IMR-90 (cell line): ENCODE data around the gene RPN1. TPM values are rescaled to one million over a fixed set of nuclear protein-coding genes. Genes with fewer than 3 reads are reported as not detected.

Experiments
- ATAC-seq: fragments of 200-7000 bp; cut with Tn5 transposase; 2 replicates; pipeline ENCODE4 v1.9.1; 2020; ENCODE audit warnings: low read depth, mild to moderate bottlenecking, moderate library complexity
- BruUV-seq: library from RNA; stranded (reverse); fragments of 400-500 nt; replicated peaks from 2 replicates; lab custom pipeline; 2021; lab: Mats Ljungman, UMichigan
- CTCF ChIA-PET: fragments of 300-600 bp; formaldehyde crosslinking; extraction: SDS; loops from one replicate; lab custom pipeline; 2021; ENCODE audit warnings: antibody characterized with exemption; lab: Yijun Ruan, JAX
- POLR2A ChIA-PET: fragments of 300-600 bp; sonication (Branson Sonifier 250); formaldehyde crosslinking; loops from one replicate; lab custom pipeline; 2022; ENCODE audit warnings: antibody characterized with exemption; ENCODE audit not compliant: unreplicated experiment; lab: Charles Lee
- DNase-seq: peaks from one replicate; pipeline ENCODE4 v3.0.0; 2013
- H2AFZ ChIP-seq: replicated peaks from 2 replicates; pipeline ENCODE3; 2013; ENCODE audit warnings: low read length, mild to moderate bottlenecking; ENCODE audit not compliant: poor library complexity
- H2AK5ac ChIP-seq: 2 replicates; pipeline ENCODE4 v1.6.1; 2013; ENCODE audit warnings: low read depth, low read length, inconsistent platforms
- H2AK9ac ChIP-seq: replicated peaks from 2 replicates; pipeline ENCODE3; 2013; ENCODE audit warnings: mild to moderate bottlenecking, low read depth, low read length, moderate library complexity; ENCODE audit not compliant: poor library complexity
- H2BK120ac ChIP-seq: 2 replicates; pipeline ENCODE4 v1.6.1; 2013; ENCODE audit warnings: low read depth, low read length, inconsistent platforms
- H2BK15ac ChIP-seq: 3 replicates; pipeline ENCODE4 v1.6.1; 2013; ENCODE audit warnings: low read depth, low read length, inconsistent platforms
- H2BK20ac ChIP-seq: 2 replicates; pipeline ENCODE4 v1.6.1; 2013; ENCODE audit warnings: low read depth, mild to moderate bottlenecking, inconsistent platforms, low read length, moderate library complexity
- H2BK5ac ChIP-seq: 2 replicates; pipeline ENCODE4 v1.6.1; 2013; ENCODE audit warnings: mild to moderate bottlenecking, low read depth, low read length, inconsistent platforms; ENCODE audit not compliant: poor library complexity, severe bottlenecking
- H3K14ac ChIP-seq: replicated peaks from 2 replicates; pipeline ENCODE4 v1.6.1; 2013; ENCODE audit warnings: low read depth, low read length, inconsistent platforms
- H3K18ac ChIP-seq: 2 replicates; pipeline ENCODE4 v1.6.1; 2013; ENCODE audit warnings: low read depth, low read length, control low read depth
- H3K23ac ChIP-seq: 2 replicates; pipeline ENCODE4 v1.6.1; 2013; ENCODE audit warnings: low read depth, low read length, inconsistent platforms
- H3K27ac ChIP-seq: 2 replicates; pipeline ENCODE4 v1.5.1; 2013; ENCODE audit warnings: mild to moderate bottlenecking, control low read depth, low read length; ENCODE audit not compliant: insufficient read depth
- H3K27me3 ChIP-seq: 2 replicates; pipeline ENCODE4 v1.6.1; 2013; ENCODE audit warnings: low read length; ENCODE audit not compliant: control insufficient read depth, insufficient read depth
- H3K36me3 ChIP-seq: 2 replicates; pipeline ENCODE4 v1.6.1; 2013; ENCODE audit warnings: low read length, mixed read lengths; ENCODE audit not compliant: control insufficient read depth, insufficient read depth
- H3K4ac ChIP-seq: 2 replicates; pipeline ENCODE4 v1.6.1; 2013; ENCODE audit warnings: low read depth, low read length, inconsistent platforms
- H3K4me1 ChIP-seq: 2 replicates; pipeline ENCODE4 v1.6.1; 2013; ENCODE audit warnings: low read length, mixed read lengths; ENCODE audit not compliant: control insufficient read depth, insufficient read depth
- H3K4me2 ChIP-seq: 2 replicates; pipeline ENCODE4 v1.6.1; 2013; ENCODE audit warnings: low read depth, mild to moderate bottlenecking, control low read depth, low read length, moderate library complexity
- H3K4me3 ChIP-seq: 2 replicates; pipeline ENCODE4 v1.5.1; 2013; ENCODE audit warnings: low read depth, mild to moderate bottlenecking, control low read depth, low read length, moderate library complexity; ENCODE audit not compliant: insufficient read depth
- H3K56ac ChIP-seq: 2 replicates; pipeline ENCODE4 v1.6.1; 2013; ENCODE audit warnings: low read length, inconsistent platforms; ENCODE audit not compliant: insufficient read depth; ENCODE audit errors: extremely low read depth
- H3K79me1 ChIP-seq, 2 experiments: 2 replicates each; pipeline ENCODE4 v1.6.1; 2013; ENCODE audit warnings: low read length in 2 of 2, inconsistent platforms in 1 of 2, low read depth in 1 of 2
- H3K9ac ChIP-seq: 2 replicates; pipeline ENCODE4 v1.6.1; 2013; ENCODE audit warnings: low read depth, low read length, control low read depth
- H3K9me1 ChIP-seq: 2 replicates; pipeline ENCODE4 v1.6.1; 2013; ENCODE audit warnings: low read length, inconsistent platforms; ENCODE audit not compliant: insufficient read depth
- H3K9me3 ChIP-seq: 2 replicates; pipeline ENCODE4 v1.6.1; 2013; ENCODE audit warnings: low read length; ENCODE audit not compliant: control insufficient read depth, insufficient read depth
- H4K20me1 ChIP-seq: 2 replicates; pipeline ENCODE4 v1.6.1; 2013; ENCODE audit warnings: low read length, inconsistent platforms; ENCODE audit not compliant: insufficient read depth
- H4K5ac ChIP-seq: 2 replicates; pipeline ENCODE4 v1.6.1; 2013; ENCODE audit warnings: mild to moderate bottlenecking, low read depth, low read length, control low read depth
- H4K8ac ChIP-seq, 2 experiments: 2 replicates each; pipeline ENCODE4 v1.6.1; 2013; ENCODE audit warnings: low read depth in 2 of 2, low read length in 2 of 2, control low read depth in 1 of 2, inconsistent platforms in 1 of 2
- H4K91ac ChIP-seq: 2 replicates; pipeline ENCODE4 v1.6.1; 2013; ENCODE audit warnings: low read depth, low read length, inconsistent platforms; ENCODE audit not compliant: insufficient read depth
- NFE2L2 ChIP-seq: fragments of 150-350 bp; IDR thresholded peaks from 2 replicates; pipeline ENCODE4 v1.6.1; 2016; ENCODE audit warnings: low read depth, mild to moderate bottlenecking, low read length
- WGBS, 2 experiments: methylation state at CpG; one replicate each; pipeline versions ENCODE4 v1.1.5 to v1.1.7; 2013; ENCODE audit warnings: missing lambda C conversion rate in 2 of 2; ENCODE audit not compliant: insufficient read length in 1 of 2; ENCODE audit errors: extremely low coverage in 2 of 2; 5-methylcytosine and 5-hydroxymethylcytosine counted together
- dilution Hi-C: fragments of 300-500 bp; cut with HindIII; formaldehyde crosslinking; loops from one replicate; pipeline ENCODE4 v1.14.3; 2018; ENCODE audit warnings: low sequenced_read_pairs; ENCODE audit not compliant: unreplicated experiment
- in situ Hi-C: fragments of 300-500 bp; cut with MboI; formaldehyde crosslinking; loops from 3 replicates; pipeline ENCODE4 v1.14.3; 2019; ENCODE audit warnings: low sequenced_read_pairs, inconsistent platforms, mixed read lengths
- intact Hi-C: fragments of 100-400 bp; cut with micrococcal nuclease; formaldehyde crosslinking; loops from 2 replicates; pipeline ENCODE4 v1.10.0; 2022
- polyA plus RNA-seq, 3 experiments: library from polyadenylated mRNA; depleted of rRNA; stranded (reverse); fragments of >200 nt; gene quantifications; 2 replicates each; pipeline ENCODE4 v1.2.3, GENCODE V29; 2012; ENCODE audit warnings: low replicate concordance in 1 of 3
- total RNA-seq: library from RNA; depleted of rRNA; stranded (reverse); fragments of >200 nt; gene quantifications from 2 replicates; pipeline ENCODE4 v1.2.3, GENCODE V29; 2012

RPN1 gene
- total and polyA plus RNA-seq, 2 of the 4 experiments (the other 2 are of a cell fraction): 252 to 736 TPM

- Histone ChIP-seq H4K8ac (no peak overlapping the region), H2BK15ac (no peak overlapping the region), H3K9me1 (no peaks in the 10 kb centered on the region), H3K27me3 (peaks cover 34% of the 10 kb centered on the region), H3K56ac (no peak overlapping the region), H2AFZ (no peak overlapping the region), H3K36me3 (no peaks in the 10 kb centered on the region), H2BK20ac (no peak overlapping the region), H3K27ac (no peak overlapping the region), H3K4me3 (no peak overlapping the region), H2BK5ac (no peak overlapping the region), H4K20me1 (no peaks in the 10 kb centered on the region), H2AK5ac (no peak overlapping the region), H3K79me1 (no peaks in the 10 kb centered on the region), H3K18ac (no peak overlapping the region), H3K4me1 (no peaks in the 10 kb centered on the region), H3K9me3 (peaks cover 6% of the 10 kb centered on the region), H3K9ac (no peak overlapping the region), H3K4ac (no peak overlapping the region), H4K5ac (no peak overlapping the region), H3K4me2 (no peak overlapping the region), H3K23ac (no peak overlapping the region), H4K91ac (no peak overlapping the region), H2AK9ac (no peak overlapping the region), H2BK120ac (no peak overlapping the region), H3K14ac (no peak overlapping the region)
- CTCF ChIA-PET: no interaction called here
- POLR2A ChIA-PET: no interaction called here
- in situ Hi-C loops (no loop called here), dilution Hi-C loops (no loop called here), intact Hi-C loops (no loop called here)
- 87% methylated on average over 3 of the region's 10 CpGs; no CpG with 5 or more reads in 1 of the 2 experiments for WGBS, 2 experiments
- no peak for ATAC-seq
- TF ChIP-seq NFE2L2: no peak
- DNase-seq: no peak
- BruUV-seq: no TSS peak
Measured at GRCh38 chr3:128576290-128576689, 74.3 kb downstream of the RPN1 start.
